GM12801 (cell line): ENCODE results near the gene NLGN2.

Experiments used
- TF ChIP-seq, protein P1 (sequence below): IDR thresholded peaks from one replicate; pipeline ENCODE4 v1.5.1; 2011; ENCODE audit warnings: control low read depth; ENCODE audit not compliant: insufficient read length; ENCODE audit errors: extremely low read depth

NLGN2 gene

DNA sequence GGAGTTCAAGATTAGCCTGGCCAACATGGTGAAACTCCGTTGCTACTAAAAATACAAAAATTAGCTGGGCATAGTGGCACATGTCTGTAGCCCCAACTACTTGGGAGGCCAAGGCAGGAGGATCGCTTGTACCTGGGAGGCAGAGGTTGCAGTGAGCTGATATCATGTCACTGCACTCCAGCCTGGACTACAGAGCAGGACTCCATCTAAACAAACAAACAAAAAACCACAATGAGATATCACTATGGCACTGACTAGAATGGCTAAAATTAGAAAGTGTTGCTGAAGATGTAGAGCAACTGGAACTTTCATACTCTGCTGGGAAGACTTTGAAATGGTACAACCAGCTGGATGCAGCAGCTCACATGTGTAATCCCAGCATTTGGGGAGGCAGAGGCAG lies 33.3 kb upstream of the NLGN2 start:
- TF ChIP-seq, protein P1, sequence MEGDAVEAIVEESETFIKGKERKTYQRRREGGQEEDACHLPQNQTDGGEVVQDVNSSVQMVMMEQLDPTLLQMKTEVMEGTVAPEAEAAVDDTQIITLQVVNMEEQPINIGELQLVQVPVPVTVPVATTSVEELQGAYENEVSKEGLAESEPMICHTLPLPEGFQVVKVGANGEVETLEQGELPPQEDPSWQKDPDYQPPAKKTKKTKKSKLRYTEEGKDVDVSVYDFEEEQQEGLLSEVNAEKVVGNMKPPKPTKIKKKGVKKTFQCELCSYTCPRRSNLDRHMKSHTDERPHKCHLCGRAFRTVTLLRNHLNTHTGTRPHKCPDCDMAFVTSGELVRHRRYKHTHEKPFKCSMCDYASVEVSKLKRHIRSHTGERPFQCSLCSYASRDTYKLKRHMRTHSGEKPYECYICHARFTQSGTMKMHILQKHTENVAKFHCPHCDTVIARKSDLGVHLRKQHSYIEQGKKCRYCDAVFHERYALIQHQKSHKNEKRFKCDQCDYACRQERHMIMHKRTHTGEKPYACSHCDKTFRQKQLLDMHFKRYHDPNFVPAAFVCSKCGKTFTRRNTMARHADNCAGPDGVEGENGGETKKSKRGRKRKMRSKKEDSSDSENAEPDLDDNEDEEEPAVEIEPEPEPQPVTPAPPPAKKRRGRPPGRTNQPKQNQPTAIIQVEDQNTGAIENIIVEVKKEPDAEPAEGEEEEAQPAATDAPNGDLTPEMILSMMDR: no peak

DNA sequence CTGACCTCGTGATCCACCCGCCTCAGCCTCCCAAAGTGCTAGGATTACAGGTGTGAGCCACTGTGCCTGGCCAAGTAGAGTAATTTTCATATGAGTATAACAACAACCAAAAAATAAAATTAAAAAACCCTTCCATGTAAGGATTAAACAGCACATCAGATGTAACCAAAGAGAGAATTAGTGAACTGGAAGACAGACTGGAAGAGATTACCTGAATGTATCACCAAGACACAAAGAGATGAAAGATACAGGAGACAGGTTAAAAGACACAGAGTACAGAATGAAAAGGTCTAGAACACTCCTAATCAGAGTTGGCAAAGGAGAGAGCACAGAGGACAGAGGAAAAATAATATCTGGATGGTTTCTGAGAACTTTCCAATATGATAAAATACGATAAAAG lies 28.5 kb upstream of the NLGN2 start:
- TF ChIP-seq, protein P1: no peak

DNA sequence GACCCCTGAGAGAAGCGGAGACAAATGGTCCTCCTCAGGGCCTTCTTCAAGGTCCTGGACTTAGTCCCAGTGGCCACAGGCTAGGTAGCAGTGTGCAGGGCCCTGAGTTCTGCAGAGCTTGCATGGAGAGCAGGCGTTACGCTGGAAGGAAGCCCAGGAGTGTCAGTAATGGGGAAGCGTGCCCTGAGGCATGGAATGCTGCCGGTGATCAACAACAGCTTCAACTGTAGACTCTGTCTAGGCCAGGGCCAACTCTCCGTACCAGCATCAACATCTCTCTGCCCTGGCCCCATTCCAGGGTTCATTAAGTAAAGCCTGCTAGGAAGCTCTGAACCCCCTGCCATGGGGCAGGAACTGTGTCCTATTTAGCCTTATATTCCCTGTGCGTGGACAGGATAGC lies 27.3 kb upstream of the NLGN2 start:
- TF ChIP-seq, protein P1: no peak

DNA sequence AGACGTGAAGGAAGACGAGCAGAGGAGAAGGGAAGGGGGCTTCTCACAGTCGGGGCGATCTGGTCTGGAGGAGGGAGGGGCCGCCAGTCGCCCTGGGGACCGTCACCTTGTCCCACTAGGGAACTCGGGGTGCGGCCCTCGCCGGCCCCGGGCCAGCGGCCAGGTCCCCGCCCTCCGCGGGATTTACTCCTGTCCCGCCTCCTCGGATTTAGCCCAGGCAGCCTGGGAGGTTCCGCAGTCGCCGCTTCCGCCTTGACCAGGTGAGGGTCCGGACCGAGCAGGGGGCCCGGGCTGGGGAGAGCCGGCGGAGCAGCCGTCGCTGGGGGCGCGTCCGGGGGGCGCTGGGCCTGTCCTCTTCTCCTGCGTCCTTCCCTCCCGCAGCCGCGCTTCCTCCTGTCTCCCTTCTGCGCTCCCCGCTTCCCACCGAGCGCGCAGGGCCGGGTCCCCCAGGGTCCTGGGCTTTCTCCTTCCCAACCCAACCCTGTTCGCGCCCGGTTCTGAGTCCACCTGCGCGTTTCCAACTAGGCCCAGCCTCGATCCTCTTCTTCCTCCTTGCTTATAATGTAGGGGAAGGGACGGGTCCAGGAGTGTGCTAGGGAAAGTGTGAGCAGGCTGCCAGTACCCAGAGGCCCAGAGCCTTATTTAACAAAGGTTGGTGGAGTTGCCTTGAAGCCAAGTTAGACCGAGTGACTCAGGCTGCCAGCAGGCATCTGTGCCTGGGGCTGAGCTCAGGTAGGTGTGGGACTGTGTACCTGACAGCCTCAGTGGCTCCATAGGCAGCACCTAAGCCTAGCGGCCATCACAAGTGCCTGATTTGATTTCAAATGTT lies 26.6 kb upstream of the NLGN2 start, which contains the start of gene TNK1:
Gene TNK1, plus strand, starts transcription at position 235 of the 829 bp plus-strand sequence. CDS start 1,838 bp downstream, outside the sequence.
- TF ChIP-seq, protein P1: no peak

DNA sequence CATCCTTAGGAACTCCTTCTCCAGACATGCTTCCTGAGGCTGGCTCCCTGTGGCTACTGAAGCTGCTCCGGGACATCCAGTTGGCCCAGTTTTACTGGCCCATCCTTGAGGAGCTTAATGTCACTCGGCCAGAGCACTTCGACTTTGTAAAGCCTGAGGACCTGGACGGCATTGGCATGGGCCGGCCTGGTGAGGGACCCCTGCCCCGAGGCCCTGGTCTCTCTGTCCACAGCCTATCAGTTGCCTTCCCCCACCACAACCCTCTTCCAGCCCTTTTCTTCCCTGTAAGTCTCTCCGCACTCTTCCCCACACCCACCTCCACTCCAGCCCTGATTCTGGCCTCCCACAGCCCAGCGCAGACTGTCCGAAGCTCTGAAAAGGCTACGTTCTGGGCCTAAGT lies 24.7 kb upstream of the NLGN2 start:
- TF ChIP-seq, protein P1: no peak

DNA sequence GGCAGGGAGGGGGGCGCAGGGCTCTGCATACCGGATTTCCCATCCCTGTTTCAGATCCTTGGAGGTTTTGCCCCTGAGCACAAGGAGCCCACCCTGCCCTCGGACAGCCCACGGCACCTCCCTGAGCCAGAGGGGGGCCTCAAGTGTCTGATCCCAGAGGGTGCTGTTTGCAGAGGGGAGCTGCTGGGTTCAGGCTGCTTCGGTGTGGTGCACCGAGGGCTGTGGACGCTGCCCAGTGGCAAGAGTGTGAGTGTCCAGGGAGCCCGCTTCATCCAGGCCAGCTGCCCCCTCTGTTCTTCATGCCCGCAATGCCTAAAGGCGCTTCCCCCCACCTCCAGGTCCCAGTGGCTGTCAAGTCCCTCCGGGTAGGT lies 24.3 kb upstream of the NLGN2 start:
- TF ChIP-seq, protein P1: no peak

DNA sequence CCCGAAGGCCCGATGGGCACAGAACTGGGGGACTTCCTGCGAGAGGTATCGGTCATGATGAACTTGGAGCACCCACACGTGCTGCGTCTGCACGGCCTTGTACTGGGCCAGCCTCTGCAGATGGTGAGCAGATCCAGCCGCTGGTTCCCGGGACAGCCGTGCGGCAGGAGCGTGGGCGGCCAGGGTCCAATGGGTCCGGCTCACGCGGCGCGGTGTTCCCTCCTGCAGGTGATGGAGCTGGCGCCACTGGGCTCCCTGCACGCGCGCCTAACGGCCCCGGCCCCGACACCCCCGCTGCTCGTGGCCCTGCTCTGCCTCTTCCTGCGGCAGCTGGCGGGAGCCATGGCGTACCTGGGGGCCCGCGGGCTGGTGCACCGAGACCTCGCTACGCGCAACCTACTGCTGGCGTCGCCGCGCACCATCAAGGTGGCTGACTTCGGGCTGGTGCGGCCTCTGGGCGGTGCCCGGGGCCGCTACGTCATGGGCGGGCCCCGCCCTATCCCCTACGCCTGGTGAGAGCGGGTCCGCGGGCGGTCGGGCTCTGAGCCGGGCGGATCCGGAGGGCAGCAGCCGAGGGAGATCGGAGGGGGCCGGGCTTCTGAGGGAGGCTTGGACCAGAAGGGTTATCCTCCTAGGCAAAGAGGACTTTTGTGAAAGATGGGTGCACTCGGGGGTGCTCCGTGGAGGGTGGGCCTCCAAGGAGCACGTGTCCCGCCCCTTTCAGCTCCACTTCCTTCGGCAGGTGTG lies 23.7 kb upstream of the NLGN2 start:
- TF ChIP-seq, protein P1: no peak
